ENCODE results near the gene TXLNB. TPM values are rescaled to one million over a fixed set of nuclear protein-coding genes. Genes with fewer than 3 reads are reported as not detected.

Gene TXLNB
- total RNA-seq, 1 experiment from 2014 or later: not detected

- ATAC-seq (no peak), DNase-seq (ENCODE audit: low read depth, low spot score) (no peak)
- Histone ChIP-seq H3K9me3 (ENCODE audit: control insufficient read depth, insufficient read depth, low read depth, low read length) (no peaks in the 10 kb centered on the region), H3K27ac (ENCODE audit: low read length) (no peak overlapping the region), H3K36me3 (ENCODE audit: control insufficient read depth, insufficient read depth, low read length) (no peaks in the 10 kb centered on the region), H3K27me3 (ENCODE audit: control insufficient read depth, insufficient read depth, low read length) (no peaks in the 10 kb centered on the region), H3K4me1 (ENCODE audit: control insufficient read depth, insufficient read depth, low read length) (no peaks in the 10 kb centered on the region), H3K4me3 (ENCODE audit: low read depth in 2 of 2, low read length in 2 of 2) (no peak overlapping the region)
- TF ChIP-seq CTCF (IDR thresholded peaks at IDR 0.05) (no peak), SIN3A (IDR thresholded peaks at IDR 0.05; ENCODE audit: borderline replicate concordance, insufficient read depth, low read depth, low read length) (no peak), POLR2AphosphoS5 (IDR thresholded peaks at IDR 0.05; ENCODE audit: low read depth, low read length) (no peak), TCF7L2 (IDR thresholded peaks at IDR 0.05; ENCODE audit: low read depth, low read length) (no peak)
- TF ChIP-seq, protein P1, sequence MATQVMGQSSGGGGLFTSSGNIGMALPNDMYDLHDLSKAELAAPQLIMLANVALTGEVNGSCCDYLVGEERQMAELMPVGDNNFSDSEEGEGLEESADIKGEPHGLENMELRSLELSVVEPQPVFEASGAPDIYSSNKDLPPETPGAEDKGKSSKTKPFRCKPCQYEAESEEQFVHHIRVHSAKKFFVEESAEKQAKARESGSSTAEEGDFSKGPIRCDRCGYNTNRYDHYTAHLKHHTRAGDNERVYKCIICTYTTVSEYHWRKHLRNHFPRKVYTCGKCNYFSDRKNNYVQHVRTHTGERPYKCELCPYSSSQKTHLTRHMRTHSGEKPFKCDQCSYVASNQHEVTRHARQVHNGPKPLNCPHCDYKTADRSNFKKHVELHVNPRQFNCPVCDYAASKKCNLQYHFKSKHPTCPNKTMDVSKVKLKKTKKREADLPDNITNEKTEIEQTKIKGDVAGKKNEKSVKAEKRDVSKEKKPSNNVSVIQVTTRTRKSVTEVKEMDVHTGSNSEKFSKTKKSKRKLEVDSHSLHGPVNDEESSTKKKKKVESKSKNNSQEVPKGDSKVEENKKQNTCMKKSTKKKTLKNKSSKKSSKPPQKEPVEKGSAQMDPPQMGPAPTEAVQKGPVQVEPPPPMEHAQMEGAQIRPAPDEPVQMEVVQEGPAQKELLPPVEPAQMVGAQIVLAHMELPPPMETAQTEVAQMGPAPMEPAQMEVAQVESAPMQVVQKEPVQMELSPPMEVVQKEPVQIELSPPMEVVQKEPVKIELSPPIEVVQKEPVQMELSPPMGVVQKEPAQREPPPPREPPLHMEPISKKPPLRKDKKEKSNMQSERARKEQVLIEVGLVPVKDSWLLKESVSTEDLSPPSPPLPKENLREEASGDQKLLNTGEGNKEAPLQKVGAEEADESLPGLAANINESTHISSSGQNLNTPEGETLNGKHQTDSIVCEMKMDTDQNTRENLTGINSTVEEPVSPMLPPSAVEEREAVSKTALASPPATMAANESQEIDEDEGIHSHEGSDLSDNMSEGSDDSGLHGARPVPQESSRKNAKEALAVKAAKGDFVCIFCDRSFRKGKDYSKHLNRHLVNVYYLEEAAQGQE (IDR thresholded peaks at IDR 0.05; ENCODE audit: insufficient read depth in 1 of 2, low read depth in 2 of 2, low read length in 1 of 2): no peak
- BruUV-seq (replicated peaks): no TSS peak
- POLR2A ChIA-PET: no interaction called here
- CTCF ChIA-PET: no interaction called here
- in situ Hi-C loops (cut with HindIII; ENCODE audit: low pct_unique_long_range_greater_than_20kb, low sequenced_read_pairs): no loop called here
- intact Hi-C loops (cut with micrococcal nuclease; ENCODE audit: unreplicated experiment): no loop called here
Observed at GRCh38 chr6:139277161-139277560, 14.6 kb downstream of the TXLNB start.

DNA sequence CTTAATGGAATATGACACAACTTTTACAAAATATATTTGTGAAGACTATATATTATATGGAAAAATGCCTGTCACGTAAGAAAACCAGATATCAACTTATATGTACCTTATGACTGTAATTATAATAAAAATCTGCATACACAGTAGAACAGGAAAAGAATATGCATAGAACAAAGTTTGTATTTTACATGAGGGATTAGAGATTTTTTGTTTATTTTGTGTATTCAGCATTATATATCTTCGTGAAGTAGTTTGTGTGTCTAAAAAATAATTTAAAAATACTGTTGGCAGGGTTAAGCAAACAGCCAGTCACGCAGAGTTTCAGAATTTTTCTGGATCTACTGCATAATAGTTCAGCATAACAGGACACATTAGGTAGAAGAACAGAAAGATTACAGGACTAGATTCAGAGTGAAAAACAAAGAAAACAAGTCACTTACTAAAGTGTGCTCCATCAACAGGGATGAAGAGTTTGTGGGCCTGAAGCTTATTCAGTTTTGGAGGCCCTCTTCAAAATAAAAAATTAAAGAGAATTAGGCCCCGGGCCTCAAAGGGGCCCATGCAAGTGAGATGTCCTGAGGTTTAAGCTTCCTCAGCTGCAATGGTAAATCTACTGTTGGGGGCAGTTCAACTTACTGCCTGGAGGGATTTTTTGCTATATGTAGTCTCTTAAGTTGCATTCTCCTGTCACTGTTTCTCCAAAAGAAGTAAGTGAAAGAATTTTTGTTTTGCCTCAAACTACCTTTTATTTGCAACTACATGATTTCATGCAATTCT is 16.3 kb downstream of the TXLNB start:
- no peaks in the 10 kb centered on the region for H3K27me3 ChIP-seq (ENCODE audit: control insufficient read depth, insufficient read depth, low read length)
- DNase-seq (ENCODE audit: low read depth, low spot score): no peak
- TF ChIP-seq TCF7L2 (IDR thresholded peaks at IDR 0.05; ENCODE audit: low read depth, low read length) (no peak), SIN3A (IDR thresholded peaks at IDR 0.05; ENCODE audit: borderline replicate concordance, insufficient read depth, low read depth, low read length) (no peak), CTCF (IDR thresholded peaks at IDR 0.05) (no peak), POLR2AphosphoS5 (IDR thresholded peaks at IDR 0.05; ENCODE audit: low read depth, low read length) (no peak)
- TF ChIP-seq, protein P1 (IDR thresholded peaks at IDR 0.05; ENCODE audit: insufficient read depth in 1 of 2, low read depth in 2 of 2, low read length in 1 of 2): no peak
- no peaks in the 10 kb centered on the region for H3K9me3 ChIP-seq (ENCODE audit: control insufficient read depth, insufficient read depth, low read depth, low read length)
- H3K4me1 ChIP-seq (ENCODE audit: control insufficient read depth, insufficient read depth, low read length): no peaks in the 10 kb centered on the region
- H3K4me3 ChIP-seq (ENCODE audit: low read depth in 2 of 2, low read length in 2 of 2): no peak overlapping the region
- no peak for ATAC-seq
- CTCF ChIA-PET: no interaction called here
- no TSS peak for BruUV-seq (replicated peaks)
- no peak overlapping the region for H3K27ac ChIP-seq (ENCODE audit: low read length)
- POLR2A ChIA-PET: no interaction called here
- intact Hi-C loops (cut with micrococcal nuclease; ENCODE audit: unreplicated experiment) (no loop called here), in situ Hi-C loops (cut with HindIII; ENCODE audit: low pct_unique_long_range_greater_than_20kb, low sequenced_read_pairs) (no loop called here)
- no peaks in the 10 kb centered on the region for H3K36me3 ChIP-seq (ENCODE audit: control insufficient read depth, insufficient read depth, low read length)
